K562 treated with DMSO at 1 percent for 4 hours (cell line): ENCODE measurements around the gene SPAG5. TPM values are rescaled to one million over a fixed set of nuclear protein-coding genes. Genes with fewer than 3 reads are reported as not detected.

ENCODE experiments used
- total RNA-seq: library from RNA; unstranded; fragments of 300-600 nt; gene quantifications from 2 replicates; pipeline ENCODE4 v1.2.3, GENCODE V29; 2022; ENCODE audit not compliant: insufficient read depth

SPAG5 gene
- 93.5 and 110 TPM in 2 replicates for total RNA-seq

GRCh38 chr17:28598799-28599310 lies at the start of gene SPAG5:
Gene SPAG5 (minus strand): TSS chr17:28599025. CDS start chr17:28598946, 79 bp downstream.

GRCh38 chr17:28644787-28645575 lies 46.2 kb upstream of the SPAG5 start, which contains the start of gene BLTP2:
Gene BLTP2 (minus strand): TSS chr17:28645158. CDS start chr17:28645056, 102 bp downstream.

GRCh38 chr17:28613931-28614381 lies 15.1 kb upstream of the SPAG5 start, which contains the start of gene RSKR:
Gene RSKR (minus strand): TSS chr17:28614185. CDS start chr17:28614161, 24 bp downstream.

GRCh38 chr17:28576758-28577465 lies 21.9 kb downstream of the SPAG5 start, which contains the start of gene ALDOC:
Gene ALDOC (minus strand): TSS chr17:28576895. CDS start chr17:28575532, 1,363 bp downstream.

GRCh38 chr17:28571361-28572122 lies 27.3 kb downstream of the SPAG5 start, which contains the start of gene PIGS:
Gene PIGS (minus strand): TSS chr17:28571524. CDS start chr17:28571496, 28 bp downstream.

GRCh38 chr17:28552176-28552999 lies 46.4 kb downstream of the SPAG5 start, which contains the start of gene UNC119:
Gene UNC119 (minus strand): TSS chr17:28552624. CDS start chr17:28552557, 67 bp downstream.

Other genes with a start within 250 kb of the SPAG5 start
- 69.0 and 78.3 TPM in 2 replicates for gene POLDIP2, start 241.5 kb downstream of the SPAG5 start, total RNA-seq
- gene SEBOX, start 233.8 kb downstream of the SPAG5 start, total RNA-seq = not detected in 2 replicates
- 0.47 TPM in 1 of 2 replicates, not detected in the other for gene VTN, start 228.7 kb downstream of the SPAG5 start, total RNA-seq
- gene SARM1, start 227.3 kb downstream of the SPAG5 start, total RNA-seq = 1.3 and 3.2 TPM in 2 replicates
- 1.3 and 2.7 TPM in 2 replicates for gene SLC46A1, start 192.8 kb downstream of the SPAG5 start, total RNA-seq
- gene SLC13A2, start 125.4 kb downstream of the SPAG5 start, total RNA-seq = not detected in 2 replicates
- gene FOXN1, start 92.7 kb downstream of the SPAG5 start, total RNA-seq = not detected in 2 replicates
- 29.6 and 34.4 TPM in 2 replicates for gene UNC119, start 46.4 kb downstream of the SPAG5 start, total RNA-seq
- 92.0 and 97.4 TPM in 2 replicates for gene PIGS, start 27.5 kb downstream of the SPAG5 start, total RNA-seq
- gene ALDOC, start 22.1 kb downstream of the SPAG5 start, total RNA-seq = 52.1 and 58.6 TPM in 2 replicates
- 17.6 and 21.9 TPM in 2 replicates for gene RSKR, start 15.2 kb upstream of the SPAG5 start, total RNA-seq
- gene BLTP2, start 46.1 kb upstream of the SPAG5 start, total RNA-seq = 47.7 and 60.6 TPM in 2 replicates
- gene SDF2, start 62.9 kb upstream of the SPAG5 start, total RNA-seq = 68.5 and 69.2 TPM in 2 replicates
- gene SUPT6H, start 63.2 kb upstream of the SPAG5 start, total RNA-seq = 54.5 and 61.6 TPM in 2 replicates
- 5.4 and 5.6 TPM in 2 replicates for gene PROCA1, start 112.9 kb upstream of the SPAG5 start, total RNA-seq
- not detected in 2 replicates for gene RAB34, start 118.8 kb upstream of the SPAG5 start, total RNA-seq
- 2,658 and 2,919 TPM in 2 replicates for gene RPL23A, start 121.0 kb upstream of the SPAG5 start, total RNA-seq
- gene TLCD1, start 127.2 kb upstream of the SPAG5 start, total RNA-seq = 2.7 and 3.4 TPM in 2 replicates
- 2.2 and 4.7 TPM in 2 replicates for gene NEK8, start 129.8 kb upstream of the SPAG5 start, total RNA-seq
- gene TRAF4, start 145.0 kb upstream of the SPAG5 start, total RNA-seq = 85.7 and 116 TPM in 2 replicates
- gene FAM222B, start 243.8 kb upstream of the SPAG5 start, total RNA-seq = 28.4 and 38.5 TPM in 2 replicates